Measurements from ENCODE around the gene SUFU. TPM values are rescaled to one million over a fixed set of nuclear protein-coding genes. Genes with fewer than 3 reads are reported as not detected.

Gene SUFU
- total and polyA plus RNA-seq, 2 of the 4 experiments (the other 2 are of a cell fraction) = 2.2 to 11.0 TPM

DNA sequence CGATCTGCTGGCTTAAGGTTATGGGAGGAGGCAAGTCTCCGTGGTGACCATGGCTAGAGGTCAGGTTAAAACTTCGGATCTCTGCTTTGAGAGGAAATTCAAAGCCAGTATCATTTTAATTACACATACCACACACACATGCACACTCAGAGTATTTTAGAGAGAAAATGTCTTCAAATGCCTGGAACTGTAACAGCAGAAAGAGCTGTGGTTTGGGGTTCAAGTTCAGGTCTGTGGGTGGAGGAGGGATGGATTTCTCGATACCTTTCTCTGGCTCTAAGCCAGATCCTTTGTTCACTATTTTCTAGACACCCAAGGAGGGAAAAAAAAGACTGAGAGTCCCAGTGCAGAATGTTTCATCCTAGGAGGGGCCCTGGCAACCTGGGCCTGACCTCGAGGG is 177.9 kb downstream of the SUFU start:
- H2BK5ac ChIP-seq (ENCODE audit: low read depth, low read length, poor library complexity, severe bottlenecking) = no peak overlapping the region
- no peak overlapping the region for H2BK20ac ChIP-seq (ENCODE audit: low read depth, low read length)
- TF ChIP-seq FOS (IDR thresholded peaks at IDR 0.05; ENCODE audit: low read depth, low read length) (no peak), BHLHE40 (IDR thresholded peaks at IDR 0.05; ENCODE audit: low read depth, low read length) (no peak), CTCF (conservative IDR thresholded peaks at IDR 0.05; ENCODE audit: low read depth, low read length) (no peak)
- no peaks in the 10 kb centered on the region for H3K27me3 ChIP-seq (ENCODE audit: control insufficient read depth, insufficient read depth, low read length)
- DNase-seq (no peak), ATAC-seq (ENCODE audit: low read depth) (no peak)
- H3K9me1 ChIP-seq (ENCODE audit: insufficient read depth, low read length) = peaks cover 21% of the 10 kb centered on the region
- peaks cover 15% of the 10 kb centered on the region for H3K36me3 ChIP-seq (ENCODE audit: control insufficient read depth, insufficient read depth, low read length)
- H3K79me1 ChIP-seq (ENCODE audit: low read depth in 1 of 2, low read length in 2 of 2) = peaks cover 9 to 28% of the 10 kb centered on the region in 2 experiments; a peak in 3 of 4 replicates
- no peak overlapping the region for H3K56ac ChIP-seq (ENCODE audit: extremely low read depth, insufficient read depth, low read length)
- POLR2A ChIA-PET (ENCODE audit: unreplicated experiment) = no interaction called here
- no peak overlapping the region for H3K27ac ChIP-seq (ENCODE audit: insufficient read depth, low read length)
- H2BK120ac ChIP-seq (ENCODE audit: low read depth, low read length) = no peak overlapping the region
- H4K8ac ChIP-seq (ENCODE audit: low read depth in 2 of 2, low read length in 2 of 2) = no peak overlapping the region
- BruUV-seq (replicated peaks) = no TSS peak
- no peak overlapping the region for H4K91ac ChIP-seq (ENCODE audit: insufficient read depth, low read depth, low read length)
- CTCF ChIA-PET = no interaction called here
- no peak overlapping the region for H2AFZ ChIP-seq (replicated peaks; ENCODE audit: low read length, poor library complexity)
- H3K4me3 ChIP-seq (ENCODE audit: insufficient read depth, low read depth, low read length) = no peak overlapping the region
- H3K14ac ChIP-seq (replicated peaks; ENCODE audit: low read depth, low read length) = 0 out of 2 replicates have a peak overlapping the region, but pooled peaks have one; percentile 36
- no peak overlapping the region for H3K9ac ChIP-seq (ENCODE audit: low read depth, low read length)
- dilution Hi-C loops (cut with HindIII; ENCODE audit: low sequenced_read_pairs, unreplicated experiment) = no loop called here
- H3K23ac ChIP-seq (ENCODE audit: low read depth, low read length) = 0 out of 2 replicates have a peak overlapping the region, but pooled peaks have one; percentile 33
- H3K4me1 ChIP-seq (ENCODE audit: control insufficient read depth, insufficient read depth, low read length) = peaks cover 25% of the 10 kb centered on the region
- in situ Hi-C loops (cut with MboI; ENCODE audit: low sequenced_read_pairs) = no loop called here
- no peak overlapping the region for H4K5ac ChIP-seq (ENCODE audit: low read depth, low read length)
- no peak overlapping the region for H3K18ac ChIP-seq (ENCODE audit: low read depth, low read length)
- intact Hi-C loops (cut with micrococcal nuclease) = no loop called here
- H2AK9ac ChIP-seq (replicated peaks; ENCODE audit: low read depth, low read length, poor library complexity) = peak overlapping the region; percentile 9
- no peaks in the 10 kb centered on the region for H3K9me3 ChIP-seq (ENCODE audit: control insufficient read depth, insufficient read depth, low read length)
- no peak overlapping the region for H3K4me2 ChIP-seq (ENCODE audit: low read depth, low read length)
- no peak overlapping the region for H2BK15ac ChIP-seq (ENCODE audit: low read depth, low read length)
- WGBS, 2 experiments (ENCODE audit: extremely low coverage in 2 of 2, insufficient read length in 1 of 2) = 57% methylated on average over 1 of the region's 5 CpGs; no CpG with 5 or more reads in 1 of the 2 experiments
- H4K20me1 ChIP-seq (ENCODE audit: insufficient read depth, low read length) = no peaks in the 10 kb centered on the region
- no peak overlapping the region for H2AK5ac ChIP-seq (ENCODE audit: low read depth, low read length)
- no peak overlapping the region for H3K4ac ChIP-seq (ENCODE audit: low read depth, low read length)

All from IMR-90 (cell line).